ENCODE measurements around the gene UBALD2. TPM values are rescaled to one million over a fixed set of nuclear protein-coding genes. Genes with fewer than 3 reads are reported as not detected.

The UBALD2 gene
- total RNA-seq, 2 donors from 2014 or later, result 36.0 to 46.0 TPM

- Histone ChIP-seq H3K27me3 (ENCODE audit: control insufficient read depth, insufficient read depth, low read length, poor library complexity, severe bottlenecking) (no peaks in the 10 kb centered on the region), H3K9me3 (ENCODE audit: control insufficient read depth, low read length) (no peaks in the 10 kb centered on the region), H3K27ac (ENCODE audit: low read depth, low read length) (no peak overlapping the region), H3K4me1 (ENCODE audit: control insufficient read depth, insufficient read depth, low read length) (no peaks in the 10 kb centered on the region), H3K4me3 (ENCODE audit: low read length) (no peak overlapping the region), H3K36me3 (ENCODE audit: control insufficient read depth, insufficient read depth, low read length) (no peaks in the 10 kb centered on the region), H3K9ac (ENCODE audit: extremely low read depth, low read length, poor library complexity, severe bottlenecking) (no peak overlapping the region)
- WGBS, 2 experiments (ENCODE audit: insufficient coverage in 1 of 2, insufficient read length in 1 of 2), result 92 to 97% methylated on average over 6 to 15 of the region's 15 CpGs
- Mint-ChIP-seq H3K27ac (no peak overlapping the region), H3K27me3 (ENCODE audit: insufficient read depth) (no peaks in the 10 kb centered on the region), H3K9me3 (no peaks in the 10 kb centered on the region), H3K4me1 (no peaks in the 10 kb centered on the region), H3K4me3 (no peak overlapping the region), H3K36me3 (ENCODE audit: low read depth) (no peaks in the 10 kb centered on the region)
- no peak for DNase-seq
- TF ChIP-seq CTCF (conservative IDR thresholded peaks at IDR 0.05), result no peak
These were observed 15.5 kb downstream of the UBALD2 start for GRCh38 chr17:76280650-76281049.

- Histone ChIP-seq H3K27ac (ENCODE audit: low read depth, low read length) (no peak overlapping the region), H3K4me1 (ENCODE audit: control insufficient read depth, insufficient read depth, low read length) (no peaks in the 10 kb centered on the region), H3K4me3 (ENCODE audit: low read length) (no peak overlapping the region), H3K36me3 (ENCODE audit: control insufficient read depth, insufficient read depth, low read length) (no peaks in the 10 kb centered on the region), H3K9me3 (ENCODE audit: control insufficient read depth, low read length) (no peaks in the 10 kb centered on the region), H3K27me3 (ENCODE audit: control insufficient read depth, insufficient read depth, low read length, poor library complexity, severe bottlenecking) (no peaks in the 10 kb centered on the region), H3K9ac (ENCODE audit: extremely low read depth, low read length, poor library complexity, severe bottlenecking) (no peak overlapping the region)
- H3K27ac Mint-ChIP-seq, result no peak overlapping the region
- no peak for DNase-seq
- no peak overlapping the region for H3K4me3 Mint-ChIP-seq
- H3K36me3 Mint-ChIP-seq (ENCODE audit: low read depth), result no peaks in the 10 kb centered on the region
- H3K27me3 Mint-ChIP-seq (ENCODE audit: insufficient read depth), result no peaks in the 10 kb centered on the region
- WGBS, 2 experiments (ENCODE audit: insufficient coverage in 1 of 2, insufficient read length in 1 of 2), result 91 to 93% methylated on average over 18 to 23 of the region's 23 CpGs
- H3K9me3 Mint-ChIP-seq, result no peaks in the 10 kb centered on the region
- TF ChIP-seq CTCF (conservative IDR thresholded peaks at IDR 0.05), result no peak
- H3K4me1 Mint-ChIP-seq, result no peaks in the 10 kb centered on the region
These were observed 16.6 kb downstream of the UBALD2 start for GRCh38 chr17:76281573-76282371.

GRCh38 chr17:76292567-76292966 is 27.4 kb downstream of the UBALD2 start:
- Histone ChIP-seq H3K4me1 (ENCODE audit: control insufficient read depth, insufficient read depth, low read length) (no peaks in the 10 kb centered on the region), H3K27ac (ENCODE audit: low read depth, low read length) (no peak overlapping the region), H3K9me3 (ENCODE audit: control insufficient read depth, low read length) (no peaks in the 10 kb centered on the region), H3K36me3 (ENCODE audit: control insufficient read depth, insufficient read depth, low read length) (no peaks in the 10 kb centered on the region), H3K27me3 (ENCODE audit: control insufficient read depth, insufficient read depth, low read length, poor library complexity, severe bottlenecking) (no peaks in the 10 kb centered on the region), H3K9ac (ENCODE audit: extremely low read depth, low read length, poor library complexity, severe bottlenecking) (no peak overlapping the region), H3K4me3 (ENCODE audit: low read length) (no peak overlapping the region)
- no peak for DNase-seq
- H3K27me3 Mint-ChIP-seq (ENCODE audit: insufficient read depth), result no peaks in the 10 kb centered on the region
- no peaks in the 10 kb centered on the region for H3K4me1 Mint-ChIP-seq
- no peak for TF ChIP-seq CTCF (conservative IDR thresholded peaks at IDR 0.05)
- H3K9me3 Mint-ChIP-seq, result no peaks in the 10 kb centered on the region
- H3K36me3 Mint-ChIP-seq (ENCODE audit: low read depth), result peaks cover 26% of the 10 kb centered on the region
- H3K27ac Mint-ChIP-seq, result no peak overlapping the region
- H3K4me3 Mint-ChIP-seq, result no peak overlapping the region
- 93 to 98% methylated on average over 4 of the region's 4 CpGs for WGBS, 2 experiments (ENCODE audit: insufficient coverage in 1 of 2, insufficient read length in 1 of 2)

Measured in endodermal cell (in vitro differentiated cells).